Spleen (tissue), 7 donors: ENCODE measurements around the gene USP4.

Source experiments
- CTCF ChIP-seq, 11 experiments: fragments of 200-600 bp in 7 of 11; fragments of 450-650 bp in 4 of 11; sonication (generic) in 4 of 11; IDR thresholded peaks in 8 of 11; conservative IDR thresholded peaks in 3 of 11; 1 replicate in 7 of 11; 2 replicates in 4 of 11; pipeline versions ENCODE4 v1.4.0 to v1.8.0; 2016 to 2021; ENCODE audit warnings: antibody characterized with exemption in 11 of 11, inconsistent platforms in 4 of 11, mild to moderate bottlenecking in 1 of 11
- POLR2AphosphoS5 ChIP-seq, 3 donors: sonication (generic); formaldehyde crosslinking; IDR thresholded peaks; one replicate each; pipeline ENCODE4 v1.5.1; 2017; ENCODE audit warnings: antibody characterized with exemption in 3 of 3
- donor health status: DM: no; HTN: no; CAD: no; lungs with moderate emphysema.
- donor health status: DM: no; HTN: no; CAD: no.
- donor health status: DM: no; HTN: no; CAD: no.

- no peak for TF ChIP-seq CTCF (IDR thresholded peaks at IDR 0.05 in 8 of 11, conservative IDR thresholded peaks at IDR 0.05 in 3 of 11)
- no peak for TF ChIP-seq POLR2AphosphoS5 (IDR thresholded peaks at IDR 0.05)
Observed at GRCh38 chr3:49300595-49300994, 39.3 kb downstream of the USP4 start.
